ENCODE results near the gene SECISBP2L. TPM values are rescaled to one million over a fixed set of nuclear protein-coding genes. Genes with fewer than 3 reads are reported as not detected.

The SECISBP2L gene
- total RNA-seq (10 to 100 TPM; 22.0 to 31.9 (median 29.4) TPM), polyA plus RNA-seq (10 to 100 TPM in 1 of 3 donors, 1 to 10 TPM in 2; 4.5 to 15.3 (median 4.8) TPM)
- long read RNA-seq, donor 1, partial matches to known transcripts: 4 of 5 reads
- long read RNA-seq, donor 1, other reads (novel, unspliced or antisense): 1 of 5 reads
- long read RNA-seq, donor 2, partial matches to known transcripts: 4 of 6 reads
- long read RNA-seq, donor 2, other reads (novel, unspliced or antisense): 2 of 6 reads

DNA sequence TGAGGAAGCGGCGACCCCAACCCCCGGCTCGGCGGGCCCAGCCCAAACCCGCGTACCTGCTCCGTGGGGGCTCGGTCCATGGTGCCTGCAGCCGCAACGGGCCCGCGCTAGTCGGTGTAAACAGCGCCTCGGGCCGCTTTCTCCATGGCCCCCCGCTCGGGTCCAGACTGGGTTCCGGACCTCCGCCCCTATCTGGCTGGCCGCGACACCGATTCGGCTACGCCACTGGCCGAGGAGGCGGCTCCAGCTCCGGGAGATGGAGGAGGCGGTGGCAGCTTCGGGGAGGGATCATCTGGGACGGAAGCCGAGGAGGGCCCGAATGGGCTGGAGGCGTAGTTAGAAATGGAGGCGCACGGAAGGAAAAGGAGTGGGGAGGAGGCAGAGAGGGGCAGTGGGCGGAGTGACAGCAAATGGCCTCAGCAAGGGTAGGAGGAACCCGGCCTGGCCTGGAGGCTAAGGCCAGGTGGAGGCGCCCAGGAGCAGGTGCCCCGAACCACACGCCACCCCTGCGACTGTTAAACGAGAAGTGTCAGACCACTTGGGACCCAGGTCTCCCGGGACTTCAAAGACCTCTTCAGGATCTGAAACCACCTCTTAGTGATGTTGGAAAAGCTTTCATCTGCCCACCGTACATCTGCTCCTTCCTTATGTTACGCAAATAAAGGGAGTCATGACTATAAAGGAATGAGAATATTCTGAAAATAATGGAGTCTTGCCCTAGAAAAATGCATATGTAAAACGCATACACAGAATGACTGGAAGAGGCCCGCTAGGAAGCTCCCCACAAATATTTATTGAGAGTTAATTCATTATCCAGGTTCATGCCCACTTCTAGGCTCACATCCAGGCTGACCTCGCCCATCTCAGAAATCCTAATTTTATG lies at the start of gene SECISBP2L:
Gene SECISBP2L (minus strand): TSS at position 227 of the 883 bp plus-strand sequence. CDS start 147 bp downstream, at position 80.
- Histone ChIP-seq H3K4me1 (peaks cover 17% of the 10 kb centered on the region), H3K27me3 (ENCODE audit: insufficient read depth in 3 of 3, low read length in 2 of 3) (no peaks in the 10 kb centered on the region), H3K9me3 (no peaks in the 10 kb centered on the region), H3K36me3 (ENCODE audit: insufficient read depth in 1 of 2, low read depth in 1 of 2) (no peaks in the 10 kb centered on the region), H3K4me3 (peak within 1 kb of the TSS; percentile 95), H3K27ac (peak within 1 kb of the TSS; percentile 79)
- ATAC-seq (peak; percentile 98 to 99 (median 99)), DNase-seq (peak; percentile 92 to 95)
- WGBS, 3 donors: 6 to 7% (median 7%) methylated on average over 47 to 50 of the region's 50 CpGs
- intact Hi-C loops (cut with DNase I): loop anchor here in 1 of 2 donors (5.0 kb wide), 1 partner anchor 576 kb away; the partner anchor contains the start of genes DTWD1 and FAM227B
- TF ChIP-seq CTCF (IDR thresholded peaks at IDR 0.05): no peak

DNA sequence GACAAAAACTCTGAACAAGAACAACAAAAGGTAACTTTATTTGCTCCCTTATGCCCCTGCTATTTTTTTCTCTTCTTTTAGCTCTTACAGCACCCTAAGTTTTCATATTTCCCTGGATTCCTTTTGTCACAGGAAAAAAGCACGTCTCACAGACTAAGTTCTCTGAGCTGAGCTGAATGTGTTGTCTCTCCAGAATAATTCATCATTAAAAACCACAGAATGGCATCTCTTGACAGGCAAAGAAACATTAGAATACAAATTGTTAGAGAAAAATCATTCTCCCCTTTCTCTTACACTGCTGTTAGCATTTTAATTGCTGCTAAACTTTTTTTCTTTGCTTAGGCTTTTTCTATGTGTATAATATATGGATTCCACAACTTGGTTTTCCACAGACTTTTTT lies 48.7 kb upstream of the SECISBP2L start:
- Histone ChIP-seq H3K4me3 (no peak overlapping the region), H3K36me3 (ENCODE audit: insufficient read depth in 1 of 2, low read depth in 1 of 2) (no peaks in the 10 kb centered on the region), H3K9me3 (no peaks in the 10 kb centered on the region), H3K27me3 (ENCODE audit: insufficient read depth in 3 of 3, low read length in 2 of 3) (no peaks in the 10 kb centered on the region), H3K27ac (no peak overlapping the region), H3K4me1 (no peaks in the 10 kb centered on the region)
- no peak for ATAC-seq
- WGBS, 3 donors: 72 to 73% (median 72%) methylated on average over 1 of the region's 1 CpG
- intact Hi-C loops (cut with DNase I): no loop called here
- no peak for TF ChIP-seq CTCF (IDR thresholded peaks at IDR 0.05)
- DNase-seq: no peak

GRCh38 chr15:49093252-49094105 lies 47.2 kb upstream of the SECISBP2L start:
- no peak for ATAC-seq
- Histone ChIP-seq H3K27me3 (ENCODE audit: insufficient read depth in 3 of 3, low read length in 2 of 3) (no peaks in the 10 kb centered on the region), H3K9me3 (no peaks in the 10 kb centered on the region), H3K4me3 (no peak overlapping the region), H3K36me3 (ENCODE audit: insufficient read depth in 1 of 2, low read depth in 1 of 2) (no peaks in the 10 kb centered on the region), H3K4me1 (no peaks in the 10 kb centered on the region), H3K27ac (no peak overlapping the region)
- intact Hi-C loops (cut with DNase I): no loop called here
- DNase-seq: no peak
- TF ChIP-seq CTCF (IDR thresholded peaks at IDR 0.05): no peak
- 89 to 92% (median 90%) methylated on average over 4 of the region's 4 CpGs for WGBS, 3 donors

- Histone ChIP-seq H3K36me3 (ENCODE audit: insufficient read depth in 1 of 2, low read depth in 1 of 2) (no peaks in the 10 kb centered on the region), H3K9me3 (no peaks in the 10 kb centered on the region), H3K4me1 (no peaks in the 10 kb centered on the region), H3K27ac (no peak overlapping the region), H3K4me3 (no peak overlapping the region), H3K27me3 (ENCODE audit: insufficient read depth in 3 of 3, low read length in 2 of 3) (no peaks in the 10 kb centered on the region)
- DNase-seq (no peak), ATAC-seq (no peak)
- no peak for TF ChIP-seq CTCF (IDR thresholded peaks at IDR 0.05)
- intact Hi-C loops (cut with DNase I): no loop called here
- WGBS, 3 donors: 82 to 89% (median 88%) methylated on average over 4 of the region's 4 CpGs
Observed at GRCh38 chr15:49088996-49089395, 42.8 kb upstream of the SECISBP2L start.

Data from psoas muscle (tissue), 8 donors.